GM21576 (cell line): ENCODE data around the gene PREX1.

Source experiments
- ATAC-seq: cut with Tn5 transposase; IDR thresholded peaks from one replicate; pipeline ENCODE4 v1.9.1; 2021; ENCODE audit warnings: mild to moderate bottlenecking, moderate library complexity; ENCODE audit not compliant: unreplicated experiment

PREX1 gene

DNA sequence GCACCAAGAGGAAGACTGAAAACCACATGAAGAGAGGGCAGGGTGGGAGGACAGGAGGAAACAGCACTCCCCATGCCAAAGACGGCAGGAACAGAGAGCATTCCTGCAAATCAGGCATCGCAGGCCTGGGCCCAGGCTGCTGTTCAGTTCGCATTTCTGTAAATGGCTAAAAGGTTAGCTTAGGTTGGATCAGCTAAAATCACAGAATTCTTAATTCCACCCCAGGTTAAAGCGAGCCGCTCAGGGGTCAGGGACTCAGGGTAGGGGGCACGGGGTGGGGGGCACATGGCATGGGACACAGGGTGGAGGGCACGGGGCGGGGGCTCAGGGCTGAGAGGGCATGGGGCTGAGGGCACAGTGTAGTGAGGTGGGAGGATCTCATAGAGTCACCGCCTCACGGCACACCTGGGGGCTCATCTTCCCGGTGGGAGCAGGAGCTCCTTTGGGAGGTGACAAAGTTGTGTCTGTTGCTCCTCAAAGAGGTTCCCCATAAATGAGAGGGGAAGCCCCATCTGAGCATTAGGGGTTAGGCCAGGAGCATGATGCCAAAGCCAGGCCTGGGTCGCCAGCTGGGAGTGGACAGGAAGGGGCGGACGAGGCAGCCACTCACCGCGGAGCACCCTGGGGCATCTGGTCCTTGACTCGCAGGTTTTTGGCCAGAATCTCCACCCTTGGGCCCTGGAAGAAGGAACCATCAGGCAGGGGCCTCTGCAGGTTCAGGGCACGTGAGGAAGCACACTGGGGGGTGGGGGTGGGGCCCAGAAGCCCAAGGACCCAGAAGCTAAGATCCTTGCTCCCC lies 200.7 kb downstream of the PREX1 start:
- ATAC-seq: no peak

DNA sequence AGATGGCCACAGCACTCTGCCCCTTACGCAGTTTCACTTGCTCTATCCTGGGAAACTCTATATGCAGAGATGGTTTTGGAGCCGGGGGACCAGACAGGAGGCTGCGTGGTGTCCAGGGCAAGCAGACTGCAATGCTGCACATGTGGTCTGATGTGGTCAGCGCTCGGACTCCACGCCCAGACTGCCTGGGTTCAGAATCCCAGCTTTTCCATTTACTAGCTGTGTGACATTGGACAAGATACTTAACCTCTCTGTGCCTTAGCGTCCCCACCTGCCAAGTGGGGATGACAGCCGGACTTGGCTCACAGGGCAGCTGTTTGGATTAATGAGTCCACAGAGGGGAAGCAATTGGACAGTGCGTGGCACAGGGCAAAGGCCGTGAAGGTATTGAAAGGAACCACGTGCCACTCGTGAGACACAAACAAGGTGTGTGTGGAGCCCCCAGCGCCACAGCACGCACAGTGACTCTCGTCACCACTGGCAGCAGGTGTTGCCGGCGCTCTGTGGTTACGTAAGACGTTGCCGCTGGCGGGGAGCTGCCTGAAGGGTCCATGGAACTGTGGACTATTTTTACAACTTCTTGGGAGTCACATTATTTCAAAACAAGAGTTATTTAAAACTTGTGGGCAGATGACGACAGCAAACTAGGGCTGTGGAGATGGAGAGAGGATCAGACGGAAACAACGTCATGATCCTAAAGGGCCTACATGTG lies 201.4 kb downstream of the PREX1 start:
- ATAC-seq: no peak

DNA sequence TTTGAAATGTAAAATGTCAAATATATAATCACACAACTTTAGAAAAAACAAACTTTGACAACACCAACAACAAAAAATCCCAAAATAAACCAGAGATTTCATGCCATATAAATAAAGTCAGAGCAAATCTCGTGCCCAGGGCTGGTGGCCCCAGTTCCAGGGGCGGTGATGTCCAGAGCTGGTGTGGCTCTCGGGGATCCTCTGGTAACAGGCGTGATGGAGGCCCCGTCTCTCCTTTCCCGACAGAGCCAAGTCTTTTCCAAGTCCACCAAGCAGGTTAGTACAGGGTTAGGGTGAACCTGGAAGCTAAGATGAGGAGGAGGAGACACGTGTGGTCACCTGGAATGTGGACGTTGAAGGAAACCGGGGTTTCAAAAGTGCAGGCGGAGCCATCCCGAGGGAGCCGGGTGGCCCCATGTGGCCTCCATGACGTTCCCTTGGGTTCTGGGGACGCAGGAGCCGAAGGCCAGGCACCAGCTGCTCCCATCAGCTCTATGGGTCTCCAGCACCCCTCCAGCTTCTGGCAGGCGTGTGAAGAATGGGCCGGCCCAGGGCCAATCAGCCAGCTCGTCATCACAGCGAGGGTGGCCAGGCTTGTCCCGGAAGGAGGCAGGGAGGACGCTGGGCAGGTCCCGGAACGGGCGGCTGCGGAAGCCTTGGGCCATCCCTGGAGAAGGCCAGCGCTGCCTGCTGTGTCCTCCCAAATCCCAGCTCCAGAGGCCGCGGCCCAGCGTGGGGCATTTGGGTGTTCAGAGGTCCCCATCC lies 202.5 kb downstream of the PREX1 start:
- no peak for ATAC-seq

- no peak for ATAC-seq
Observed at GRCh38 chr20:48624315-48625020, 203.3 kb downstream of the PREX1 start.

DNA sequence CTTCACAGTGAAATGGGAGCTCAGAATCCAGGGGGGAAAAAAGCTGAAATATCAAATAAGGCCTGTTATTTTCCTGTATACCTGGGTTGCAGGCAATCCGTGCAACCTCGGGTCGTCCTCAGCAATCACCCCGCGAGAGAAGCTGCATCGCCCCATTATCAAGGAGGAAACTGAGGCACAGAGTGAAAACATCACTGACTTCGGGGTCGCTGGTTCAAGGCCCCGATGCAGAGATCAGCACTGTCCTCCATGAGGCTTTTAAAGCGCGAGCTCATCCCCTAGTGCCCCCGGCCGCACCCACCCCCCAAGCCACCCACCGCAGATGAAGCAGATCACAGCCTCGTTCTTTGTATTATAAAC lies 203.9 kb downstream of the PREX1 start:
- ATAC-seq: no peak

DNA sequence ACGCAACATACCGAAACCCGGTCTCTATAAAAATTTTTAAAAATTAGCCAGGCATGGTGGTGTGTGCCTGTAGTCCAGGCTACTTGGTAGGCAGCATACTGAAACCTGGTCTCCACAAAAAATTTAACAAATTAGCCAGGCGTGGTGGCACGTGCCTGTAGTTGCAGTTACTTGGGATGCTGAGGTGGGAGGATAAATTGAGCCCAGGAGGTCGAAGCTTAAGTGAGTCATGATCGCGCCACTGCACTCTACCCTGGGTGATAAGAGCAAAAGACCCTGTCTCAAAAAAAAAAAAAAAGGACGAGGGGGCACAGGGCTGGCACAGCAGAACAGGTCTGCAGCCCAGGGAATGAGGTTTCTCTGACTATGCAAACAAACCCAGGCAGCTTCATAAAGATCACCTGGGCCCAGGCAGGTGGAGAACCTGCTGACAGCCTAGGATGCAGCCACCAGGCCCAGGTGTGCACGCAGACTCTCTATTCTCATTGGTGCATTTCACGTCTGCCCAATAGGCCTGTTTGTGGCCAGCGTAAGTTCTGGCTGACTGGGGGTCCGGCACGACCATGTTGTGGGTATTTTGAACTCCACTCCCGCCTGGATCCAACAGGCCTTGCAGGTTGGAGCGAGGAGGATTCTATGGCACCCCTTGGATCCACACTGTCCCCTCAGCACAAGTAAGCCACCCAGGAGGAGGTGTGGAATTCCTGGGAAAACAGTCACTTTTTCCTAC lies 204.5 kb downstream of the PREX1 start:
- no peak for ATAC-seq

GRCh38 chr20:48622421-48622820 lies 205.4 kb downstream of the PREX1 start:
- ATAC-seq: no peak

DNA sequence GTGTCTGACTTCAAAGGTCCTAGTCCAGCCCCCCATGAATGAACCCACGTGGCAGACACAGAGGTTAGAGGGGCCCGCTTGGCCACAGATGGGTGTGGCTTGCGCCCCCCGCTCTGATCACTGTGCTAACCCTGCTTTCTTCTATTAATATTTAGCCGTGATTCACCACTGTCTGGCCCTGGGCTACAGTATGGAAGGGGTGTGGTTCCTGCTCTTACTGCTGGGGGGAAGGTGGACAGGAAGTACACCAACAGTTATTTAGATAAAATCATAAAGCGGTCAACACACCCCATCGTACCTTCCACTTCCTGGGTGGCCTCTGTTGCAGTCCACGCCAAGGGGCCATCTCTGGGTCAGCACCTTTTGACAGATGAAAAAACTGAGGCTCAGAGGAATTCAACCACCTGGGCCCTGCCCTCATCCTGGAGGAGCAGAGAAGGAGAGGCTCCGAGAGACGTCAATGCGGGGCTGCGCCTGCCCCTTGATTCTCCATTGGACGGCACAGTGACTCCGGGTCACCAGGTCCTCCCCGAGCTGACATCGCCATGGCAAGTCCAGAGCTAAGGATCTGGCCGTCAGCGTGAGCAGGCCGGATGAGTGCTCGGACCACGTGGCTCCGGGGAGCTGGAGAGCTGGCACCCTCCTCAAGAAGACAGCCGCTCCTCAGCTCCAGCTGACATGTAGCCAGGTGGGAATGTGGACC lies 206.3 kb downstream of the PREX1 start:
- no peak for ATAC-seq

DNA sequence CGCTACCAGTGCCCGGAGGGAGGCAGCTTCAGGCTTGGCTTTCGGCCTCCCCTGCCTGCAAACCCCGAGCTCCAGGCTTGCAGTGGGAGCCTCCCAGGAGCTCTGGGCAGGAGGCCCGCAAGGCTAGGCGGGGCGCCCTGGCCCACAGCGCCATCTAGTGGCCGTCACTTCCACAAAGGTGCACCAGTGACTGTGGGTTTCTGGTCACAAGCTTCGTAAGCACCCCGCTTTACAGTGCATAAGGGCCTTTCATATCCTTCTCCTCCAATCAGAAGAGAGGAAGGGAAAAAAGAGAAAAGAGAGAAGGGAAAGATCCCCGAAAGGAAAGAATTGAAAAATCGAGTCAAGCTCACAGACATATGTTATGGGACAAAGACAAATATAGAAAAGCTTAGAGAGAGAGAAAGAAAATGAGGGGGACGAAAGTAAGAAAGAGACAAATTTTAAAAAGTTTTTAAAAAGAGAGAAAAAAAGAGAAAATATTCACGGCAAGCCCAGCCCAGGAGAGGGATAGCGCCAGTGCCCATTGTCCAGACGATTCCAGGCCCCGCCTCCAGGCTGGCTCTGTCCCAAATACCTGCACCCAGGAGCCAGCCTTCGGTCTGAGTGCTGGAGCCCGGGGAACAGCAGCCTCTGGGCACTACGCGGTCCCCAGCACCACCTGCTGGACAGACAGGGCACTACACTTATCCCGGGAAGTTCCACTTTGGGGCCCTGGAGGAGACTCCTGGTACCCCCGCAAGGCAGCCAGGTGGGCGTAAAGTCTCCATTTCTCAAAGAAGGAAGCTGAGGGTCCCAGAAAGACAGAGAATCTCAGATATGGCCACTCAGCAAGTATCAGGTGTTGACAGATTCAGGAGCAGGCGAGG lies 207.1 kb downstream of the PREX1 start:
- no peak for ATAC-seq

DNA sequence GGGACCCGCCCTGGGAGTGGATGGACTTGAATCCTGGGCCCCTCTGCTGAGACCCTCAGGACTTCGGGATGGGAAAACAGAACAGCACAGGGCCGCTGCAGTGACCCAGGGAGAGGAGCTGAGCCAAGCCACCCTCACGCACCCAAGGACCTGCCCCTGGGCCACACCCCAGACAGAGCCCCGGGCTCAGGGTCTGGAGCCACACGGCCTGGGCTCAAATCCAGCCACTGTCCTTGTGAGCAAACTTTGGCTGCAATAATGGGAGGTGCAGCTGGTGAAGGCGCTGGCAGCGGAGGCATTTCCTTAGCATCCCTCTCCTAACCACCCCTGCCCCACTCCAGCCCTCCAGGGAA lies 207.7 kb downstream of the PREX1 start:
- no peak for ATAC-seq

DNA sequence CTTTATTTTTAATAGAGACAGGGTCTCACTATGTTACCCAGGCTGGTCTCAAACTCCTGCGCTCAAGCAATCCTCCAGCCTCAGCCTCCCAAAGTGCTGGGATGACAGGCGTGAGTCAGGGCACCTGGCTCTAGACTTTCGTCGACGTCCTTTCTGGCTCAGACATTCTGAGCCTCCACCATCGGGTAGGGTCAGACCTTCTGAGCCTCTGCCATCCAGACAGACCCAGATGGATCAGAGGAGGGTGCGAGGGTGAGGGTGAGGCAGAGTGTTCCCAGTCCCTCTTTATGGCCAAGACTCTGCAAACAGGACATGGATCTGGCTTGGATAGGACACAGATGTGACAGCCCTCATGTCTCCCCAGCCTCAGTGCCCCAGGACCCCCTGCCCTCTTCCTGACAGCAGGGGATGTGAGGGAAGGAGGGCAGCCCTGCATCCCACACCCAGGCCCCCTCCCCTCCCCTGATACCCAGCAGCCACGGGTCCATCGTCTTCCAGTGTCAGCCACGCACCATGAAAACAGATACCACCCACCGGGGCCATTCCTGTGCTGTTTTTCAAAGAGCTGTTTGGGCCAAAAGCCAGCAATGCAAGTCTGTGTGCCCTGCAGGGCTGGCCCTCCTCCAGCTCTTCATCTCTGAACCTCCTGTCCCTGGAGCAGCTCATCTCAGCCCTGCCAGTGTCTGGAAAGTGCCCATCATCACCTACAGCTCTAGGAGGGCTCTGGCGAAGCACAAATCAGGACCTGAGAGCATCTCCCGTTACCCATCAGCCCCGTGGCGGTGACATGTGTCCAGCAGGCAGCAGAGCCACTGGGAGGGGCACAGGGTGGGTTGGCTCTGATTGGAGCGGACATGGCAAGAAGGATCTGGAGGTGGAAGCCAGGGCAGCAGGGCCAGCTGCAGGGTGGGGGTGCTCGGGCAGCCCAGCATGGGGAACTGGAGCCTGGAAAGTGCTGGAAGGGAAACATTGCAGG lies 208.4 kb downstream of the PREX1 start:
- no peak for ATAC-seq

DNA sequence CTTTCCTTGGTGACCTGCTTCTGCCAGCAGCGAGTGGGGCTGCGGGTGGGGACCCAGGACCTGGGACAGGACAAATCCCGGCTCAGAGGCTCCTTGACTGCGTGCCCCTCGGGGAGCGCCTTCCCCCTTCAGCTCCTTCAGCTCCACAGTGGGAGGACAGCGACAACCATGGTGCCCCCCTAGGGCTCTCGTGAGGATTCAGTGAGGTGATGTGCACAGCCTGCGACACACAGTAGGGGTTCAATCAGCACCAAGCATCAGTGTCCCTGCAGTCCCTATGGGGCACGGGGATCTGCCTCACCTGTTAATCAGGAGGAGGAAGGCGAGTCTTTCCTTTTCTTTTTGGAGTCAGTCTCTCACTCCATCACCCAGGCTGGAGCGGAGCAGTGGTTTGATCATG lies 209.2 kb downstream of the PREX1 start:
- no peak for ATAC-seq

GRCh38 chr20:48618052-48618451 lies 209.7 kb downstream of the PREX1 start:
- no peak for ATAC-seq

DNA sequence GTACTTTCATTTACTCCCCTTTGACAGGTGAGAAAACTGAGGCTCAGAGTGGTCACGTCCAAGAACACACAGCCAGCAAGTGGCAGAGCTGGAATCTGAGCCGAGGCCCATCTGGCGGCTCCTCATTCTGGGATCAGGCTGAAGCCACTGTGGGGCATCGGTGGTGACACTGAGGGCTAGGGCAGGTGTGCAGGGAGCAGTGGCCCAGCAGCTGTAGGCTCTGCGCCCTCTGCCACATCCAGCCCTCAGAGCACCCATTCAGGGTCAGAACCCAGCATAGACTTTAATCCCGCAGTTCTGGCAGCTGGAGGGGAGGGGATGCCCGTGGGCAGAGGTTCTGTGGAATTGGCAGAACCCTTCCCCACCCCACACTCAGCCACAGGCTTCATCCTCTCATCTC lies 210.3 kb downstream of the PREX1 start:
- ATAC-seq: no peak

DNA sequence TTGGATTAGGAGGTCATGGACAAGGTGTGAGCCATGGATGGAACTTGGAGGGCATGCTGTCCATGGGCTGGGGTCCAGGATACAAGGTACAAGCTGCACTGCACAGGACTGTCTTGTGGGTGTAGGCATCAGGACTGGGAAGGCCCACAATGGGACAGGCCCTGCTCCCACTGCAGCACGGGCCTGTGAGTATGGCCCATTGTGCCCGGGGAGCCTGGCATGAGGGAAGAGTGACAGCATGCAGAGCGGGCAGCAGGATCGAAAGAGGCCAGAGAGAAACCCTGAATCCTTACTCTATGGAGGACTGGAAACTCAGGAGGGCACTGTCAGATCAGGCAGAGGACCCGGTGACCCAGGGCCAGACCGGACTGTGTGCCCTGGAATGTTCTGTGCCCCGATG lies 211.3 kb downstream of the PREX1 start:
- no peak for ATAC-seq

DNA sequence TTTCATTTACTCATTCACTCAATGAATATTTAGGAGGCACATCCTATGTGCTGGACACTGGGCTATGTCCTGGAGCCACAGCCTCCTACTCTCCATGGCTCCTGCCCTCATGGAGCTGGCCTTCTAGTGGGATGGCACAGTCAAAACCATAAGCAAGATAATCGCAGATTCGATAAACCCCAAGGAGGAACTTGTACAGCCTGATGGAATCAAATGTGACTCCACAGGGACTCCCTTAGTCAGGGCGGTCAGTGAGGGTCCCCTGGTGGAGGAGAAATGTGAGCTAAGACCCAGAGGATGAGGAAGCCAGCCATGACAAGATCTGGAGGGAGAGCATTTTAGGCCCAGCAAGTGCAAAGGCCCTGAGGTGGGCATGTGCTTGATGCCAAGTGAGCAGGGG lies 211.9 kb downstream of the PREX1 start:
- ATAC-seq: no peak

- ATAC-seq: no peak
Observed at GRCh38 chr20:48614593-48615274, 213.1 kb downstream of the PREX1 start.
